ENCODE data around the gene STK39. TPM values are rescaled to one million over a fixed set of nuclear protein-coding genes. Genes with fewer than 3 reads are reported as not detected.

STK39 gene
- total RNA-seq, 1 experiment from 2014 or later = 13.8 TPM

DNA sequence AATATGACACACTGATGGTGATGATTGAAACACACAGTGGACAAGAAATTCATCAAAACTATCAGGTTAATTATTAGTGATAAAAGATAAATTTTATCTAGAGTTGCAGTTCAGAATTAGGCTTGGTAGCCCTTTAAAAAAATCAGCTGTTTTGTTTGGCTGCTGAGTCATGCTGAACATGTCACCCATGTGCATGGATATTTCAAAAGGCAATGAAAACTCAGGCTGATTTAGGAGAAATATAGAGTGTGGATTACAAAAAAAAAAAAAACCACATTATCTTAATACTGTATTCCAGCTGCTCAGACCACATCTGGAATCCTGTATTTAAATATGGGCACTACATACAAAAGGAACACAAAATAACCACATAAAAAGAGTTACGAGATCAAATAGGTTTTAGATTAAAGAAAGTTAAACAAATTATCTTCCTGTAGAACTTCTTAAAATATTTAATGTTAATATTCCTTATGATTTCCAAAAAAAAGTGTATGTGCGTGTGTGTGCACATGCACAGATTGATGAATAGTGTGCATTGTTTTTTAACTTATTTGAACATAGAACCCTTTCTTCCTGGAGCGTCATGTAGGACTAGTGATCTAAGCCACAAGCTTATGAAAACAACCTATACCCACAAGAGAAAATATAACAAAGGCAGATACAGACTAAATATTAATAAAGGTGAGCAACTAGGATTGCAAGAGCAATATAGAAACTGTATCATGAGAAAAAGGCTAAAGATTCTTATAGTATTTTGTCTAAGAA is 186.2 kb downstream of the STK39 start:
- no peaks in the 10 kb centered on the region for H3K27me3 Mint-ChIP-seq (ENCODE audit: insufficient read depth, unreplicated experiment)
- peak; percentile 24 for DNase-seq (ENCODE audit: unreplicated experiment)
- intact Hi-C loops (cut with micrococcal nuclease) = no loop called here
- H3K9me3 Mint-ChIP-seq (ENCODE audit: unreplicated experiment) = no peaks in the 10 kb centered on the region
- POLR2A ChIA-PET = no interaction called here
- CTCF ChIA-PET = interaction anchor here (0.6 kb wide), 1 partner anchor 20 kb away, joined by 4 read pairs; no protein-coding TSS in a partner anchor
- H3K4me1 Mint-ChIP-seq (ENCODE audit: insufficient read depth, unreplicated experiment) = no peaks in the 10 kb centered on the region
- no peak overlapping the region for H3K4me3 Mint-ChIP-seq (ENCODE audit: unreplicated experiment)
- no peak for TF ChIP-seq CTCF (IDR thresholded peaks at IDR 0.05; ENCODE audit: unreplicated experiment)
- no TSS peak for BruUV-seq (replicated peaks)
- no peaks in the 10 kb centered on the region for H3K36me3 Mint-ChIP-seq (ENCODE audit: insufficient read depth, unreplicated experiment)
- no peak overlapping the region for H3K27ac Mint-ChIP-seq (ENCODE audit: low read depth, unreplicated experiment)

DNA sequence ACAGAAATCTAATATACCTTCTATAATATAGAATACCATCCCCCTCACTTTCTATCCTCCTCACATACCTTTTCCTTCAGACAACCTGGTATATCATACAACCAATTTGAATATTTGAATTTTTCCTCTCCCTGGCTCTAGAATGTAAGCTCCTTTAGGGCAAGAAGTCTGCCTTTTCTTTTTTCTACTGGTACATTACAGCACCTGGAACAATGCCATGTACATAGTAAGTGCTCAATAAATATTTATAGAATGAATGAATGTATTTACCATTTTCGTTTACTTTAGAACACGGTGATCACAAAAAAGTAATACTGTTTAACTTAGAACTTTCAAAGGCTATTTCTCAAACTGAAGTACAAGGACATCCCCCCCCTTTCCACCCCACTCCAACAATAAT is 187.6 kb downstream of the STK39 start:
- Mint-ChIP-seq H3K9me3 (ENCODE audit: unreplicated experiment) (no peaks in the 10 kb centered on the region), H3K4me1 (ENCODE audit: insufficient read depth, unreplicated experiment) (no peaks in the 10 kb centered on the region), H3K27ac (ENCODE audit: low read depth, unreplicated experiment) (no peak overlapping the region), H3K27me3 (ENCODE audit: insufficient read depth, unreplicated experiment) (no peaks in the 10 kb centered on the region), H3K36me3 (ENCODE audit: insufficient read depth, unreplicated experiment) (no peaks in the 10 kb centered on the region), H3K4me3 (ENCODE audit: unreplicated experiment) (no peak overlapping the region)
- intact Hi-C loops (cut with micrococcal nuclease) = no loop called here
- CTCF ChIA-PET = interaction anchor here (0.6 to 0.8 kb wide), 2 partner anchors 59 to 983 kb away, joined by 3 read pairs; no protein-coding TSS in a partner anchor
- no peak for TF ChIP-seq CTCF (IDR thresholded peaks at IDR 0.05; ENCODE audit: unreplicated experiment)
- POLR2A ChIA-PET = no interaction called here
- no TSS peak for BruUV-seq (replicated peaks)
- DNase-seq (ENCODE audit: unreplicated experiment) = no peak

- CTCF ChIA-PET = interaction anchor here (0.5 to 0.7 kb wide), 2 partner anchors 9 to 331 kb away, joined by 3 read pairs; no protein-coding TSS in a partner anchor
- no TSS peak for BruUV-seq (replicated peaks)
- no peaks in the 10 kb centered on the region for H3K36me3 Mint-ChIP-seq (ENCODE audit: insufficient read depth, unreplicated experiment)
- H3K27me3 Mint-ChIP-seq (ENCODE audit: insufficient read depth, unreplicated experiment) = no peaks in the 10 kb centered on the region
- POLR2A ChIA-PET = interaction anchor here (0.5 kb wide), 1 partner anchor 86 kb away, joined by 4 read pairs; no protein-coding TSS in a partner anchor
- H3K4me1 Mint-ChIP-seq (ENCODE audit: insufficient read depth, unreplicated experiment) = no peaks in the 10 kb centered on the region
- H3K4me3 Mint-ChIP-seq (ENCODE audit: unreplicated experiment) = no peak overlapping the region
- DNase-seq (ENCODE audit: unreplicated experiment) = no peak
- intact Hi-C loops (cut with micrococcal nuclease) = no loop called here
- TF ChIP-seq CTCF (IDR thresholded peaks at IDR 0.05; ENCODE audit: unreplicated experiment) = no peak
- H3K27ac Mint-ChIP-seq (ENCODE audit: low read depth, unreplicated experiment) = no peak overlapping the region
- no peaks in the 10 kb centered on the region for H3K9me3 Mint-ChIP-seq (ENCODE audit: unreplicated experiment)
Observed at GRCh38 chr2:168058675-168059074, 188.7 kb downstream of the STK39 start.

DNA sequence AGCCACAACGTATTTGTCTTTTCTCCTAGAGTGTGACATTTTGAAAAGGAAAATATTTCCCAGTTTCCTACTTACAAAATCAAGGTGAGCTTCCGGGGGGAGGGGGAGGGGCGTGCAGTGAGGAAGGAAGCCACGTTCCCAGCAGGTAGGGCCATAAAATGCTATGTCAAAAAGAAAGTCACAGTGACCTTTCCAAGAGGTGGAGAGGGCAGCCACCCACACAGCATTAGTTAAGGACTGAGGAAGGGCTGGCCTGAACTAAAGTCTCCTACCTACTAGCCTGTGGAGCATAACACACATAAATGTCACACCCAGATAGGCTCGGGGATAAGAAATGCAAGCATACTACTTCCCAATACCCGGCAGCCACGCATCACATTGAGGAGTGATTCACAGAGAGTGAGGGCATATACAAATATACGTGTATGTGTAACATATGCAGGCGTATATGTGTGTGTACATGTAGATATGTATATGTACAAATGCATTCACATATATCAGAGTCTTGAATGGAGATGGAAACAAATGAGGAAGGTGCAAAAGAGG is 191.1 kb downstream of the STK39 start:
- no peaks in the 10 kb centered on the region for H3K27me3 Mint-ChIP-seq (ENCODE audit: insufficient read depth, unreplicated experiment)
- TF ChIP-seq CTCF (IDR thresholded peaks at IDR 0.05; ENCODE audit: unreplicated experiment) = no peak
- ChIA-PET POLR2A (interaction anchor here (0.6 kb wide), 1 partner anchor 40 kb away, joined by 4 read pairs; no protein-coding TSS in a partner anchor), CTCF (interaction anchor here (0.5 to 0.6 kb wide), 3 partner anchors 64 to 703 kb away, joined by 3 to 4 read pairs (median 3); no protein-coding TSS in a partner anchor)
- no peak for DNase-seq (ENCODE audit: unreplicated experiment)
- H3K36me3 Mint-ChIP-seq (ENCODE audit: insufficient read depth, unreplicated experiment) = no peaks in the 10 kb centered on the region
- BruUV-seq (replicated peaks) = no TSS peak
- H3K4me1 Mint-ChIP-seq (ENCODE audit: insufficient read depth, unreplicated experiment) = no peaks in the 10 kb centered on the region
- H3K4me3 Mint-ChIP-seq (ENCODE audit: unreplicated experiment) = no peak overlapping the region
- intact Hi-C loops (cut with micrococcal nuclease) = no loop called here
- no peaks in the 10 kb centered on the region for H3K9me3 Mint-ChIP-seq (ENCODE audit: unreplicated experiment)
- no peak overlapping the region for H3K27ac Mint-ChIP-seq (ENCODE audit: low read depth, unreplicated experiment)

Measured in MCF 10A (cell line).